GM10847 (cell line): ENCODE measurements around the gene PHF12.

Source experiments
- POLR2A ChIP-seq: IDR thresholded peaks from 2 replicates; pipeline ENCODE4 v1.6.1; 2011; ENCODE audit not compliant: insufficient read length; ENCODE audit errors: extremely low read depth

PHF12 gene

GRCh38 chr17:28967221-28968135, 16.2 kb upstream of the PHF12 start:
- TF ChIP-seq POLR2A, result no peak

- no peak for TF ChIP-seq POLR2A
Measured at GRCh38 chr17:28963841-28964240, 12.5 kb upstream of the PHF12 start.

- TF ChIP-seq POLR2A, result no peak
Measured at GRCh38 chr17:28963055-28963611, 11.8 kb upstream of the PHF12 start.

GRCh38 chr17:28961391-28961790, 10.1 kb upstream of the PHF12 start:
- TF ChIP-seq POLR2A, result no peak

- TF ChIP-seq POLR2A, result no peak
Measured at GRCh38 chr17:28960256-28961061, 9.1 kb upstream of the PHF12 start.

- no peak for TF ChIP-seq POLR2A
Measured at GRCh38 chr17:28959471-28959871, 8.2 kb upstream of the PHF12 start.

GRCh38 chr17:28958820-28959455, 7.6 kb upstream of the PHF12 start:
- no peak for TF ChIP-seq POLR2A

GRCh38 chr17:28957992-28958355, 6.7 kb upstream of the PHF12 start:
- no peak for TF ChIP-seq POLR2A

- no peak for TF ChIP-seq POLR2A
Measured at GRCh38 chr17:28957277-28957991, 6.1 kb upstream of the PHF12 start.

- no peak for TF ChIP-seq POLR2A
Measured at GRCh38 chr17:28956861-28957260, 5.5 kb upstream of the PHF12 start.

- TF ChIP-seq POLR2A, result no peak
Measured at GRCh38 chr17:28956112-28956511, 4.8 kb upstream of the PHF12 start.

GRCh38 chr17:28955408-28955807, 4.1 kb upstream of the PHF12 start:
- TF ChIP-seq POLR2A, result no peak

GRCh38 chr17:28954886-28955285, 3.6 kb upstream of the PHF12 start:
- no peak for TF ChIP-seq POLR2A

GRCh38 chr17:28953444-28954118, 2.3 kb upstream of the PHF12 start:
- TF ChIP-seq POLR2A, result no peak
